CD14-positive monocyte (primary cell): ENCODE measurements around the gene ARMC7. TPM values are rescaled to one million over a fixed set of nuclear protein-coding genes. Genes with fewer than 3 reads are reported as not detected.

ENCODE experiments used
- DNase-seq, 3 donors: peaks; one replicate each; pipeline ENCODE4 v3.0.0-alpha.2; 2011 to 2022
- H2AFZ ChIP-seq: 2 replicates; pipeline ENCODE4 v1.6.0; 2012; ENCODE audit warnings: mild to moderate bottlenecking, low read depth, low read length, inconsistent platforms; ENCODE audit not compliant: insufficient read depth, poor library complexity, severe bottlenecking
- H3K27ac ChIP-seq, 2 donors: 1 replicate in 1 of 2; 2 replicates in 1 of 2; pipeline ENCODE4 v1.5.1; 2012 to 2013; ENCODE audit warnings: low read length in 2 of 2, control low read depth in 1 of 2, inconsistent platforms in 1 of 2, low read depth in 1 of 2, mild to moderate bottlenecking in 1 of 2
- H3K27me3 ChIP-seq, 2 donors: one replicate each; pipeline versions ENCODE4 v1.6.0 to v1.6.1; 2011 to 2013; ENCODE audit warnings: low read length in 2 of 2; ENCODE audit not compliant: control insufficient read depth in 2 of 2, insufficient read depth in 2 of 2
- H3K36me3 ChIP-seq, 2 donors: replicated peaks in 1 of 2; 1 replicate in 1 of 2; 2 replicates in 1 of 2; pipeline versions ENCODE4 v1.5.1 to v1.6.1; 2012 to 2013; ENCODE audit warnings: low read length in 2 of 2, control low read depth in 1 of 2, inconsistent platforms in 1 of 2, mild to moderate bottlenecking in 1 of 2; ENCODE audit not compliant: insufficient read depth in 2 of 2, control insufficient read depth in 1 of 2
- H3K4me1 ChIP-seq, 2 donors: 1 replicate in 1 of 2; 2 replicates in 1 of 2; pipeline versions ENCODE4 v1.5.1 to v1.6.1; 2012 to 2013; ENCODE audit warnings: low read length in 2 of 2, control low read depth in 1 of 2, inconsistent platforms in 1 of 2, mild to moderate bottlenecking in 1 of 2, moderate library complexity in 1 of 2; ENCODE audit not compliant: insufficient read depth in 2 of 2, control insufficient read depth in 1 of 2
- H3K4me2 ChIP-seq: replicated peaks from 2 replicates; pipeline ENCODE3; 2012; ENCODE audit warnings: low read length, moderate library complexity, mild to moderate bottlenecking; ENCODE audit not compliant: poor library complexity, severe bottlenecking; ENCODE audit errors: extremely low read depth
- H3K4me3 ChIP-seq, 3 experiments: fragments of 200-600 bp in 1 of 3; sonication (generic) in 1 of 3; replicated peaks in 1 of 3; 1 replicate in 2 of 3; 2 replicates in 1 of 3; pipeline ENCODE4 v1.5.1; 2011 to 2013; ENCODE audit warnings: low read length in 3 of 3, mild to moderate bottlenecking in 3 of 3, control low read depth in 2 of 3, low read depth in 2 of 3, inconsistent platforms in 1 of 3, moderate library complexity in 1 of 3
- H3K79me2 ChIP-seq: 2 replicates; pipeline ENCODE4 v1.6.0; 2012; ENCODE audit warnings: mild to moderate bottlenecking, control low read depth, inconsistent platforms, low read length, moderate library complexity; ENCODE audit not compliant: insufficient read depth
- H3K9ac ChIP-seq: 2 replicates; pipeline ENCODE4 v1.6.0; 2017; ENCODE audit warnings: low read length, mild to moderate bottlenecking; ENCODE audit not compliant: insufficient read depth, poor library complexity, severe bottlenecking
- H3K9me3 ChIP-seq, 2 donors: replicated peaks in 1 of 2; 1 replicate in 1 of 2; 2 replicates in 1 of 2; pipeline versions ENCODE4 v1.5.1 to v1.6.1; 2012 to 2013; ENCODE audit warnings: low read length in 2 of 2, control low read depth in 1 of 2; ENCODE audit not compliant: control insufficient read depth in 1 of 2, insufficient read depth in 1 of 2
- H4K20me1 ChIP-seq: 2 replicates; pipeline ENCODE4 v1.6.0; 2012; ENCODE audit warnings: mild to moderate bottlenecking, low read length, control low read depth, moderate library complexity; ENCODE audit not compliant: insufficient read depth
- H3K27ac Mint-ChIP-seq, 7 donors: one replicate each; pipeline ENCODE4 v1.8.0; 2020; ENCODE audit warnings: mild to moderate bottlenecking in 7 of 7, mixed read lengths in 7 of 7, moderate library complexity in 6 of 7, inconsistent platforms in 2 of 7
- H3K27me3 Mint-ChIP-seq, 3 donors: one replicate each; pipeline ENCODE4 v1.8.0; 2021 to 2022; ENCODE audit warnings: low read depth in 3 of 3, mild to moderate bottlenecking in 3 of 3, mixed read lengths in 3 of 3, moderate library complexity in 3 of 3, inconsistent platforms in 1 of 3
- H3K36me3 Mint-ChIP-seq, 2 donors: one replicate each; pipeline ENCODE4 v1.8.0; 2020; ENCODE audit warnings: mixed read lengths in 2 of 2, inconsistent platforms in 1 of 2, mild to moderate bottlenecking in 1 of 2
- H3K4me1 Mint-ChIP-seq: one replicate; pipeline ENCODE4 v1.8.0; 2020; ENCODE audit warnings: mild to moderate bottlenecking, mixed read lengths
- H3K4me3 Mint-ChIP-seq, 2 donors: one replicate each; pipeline ENCODE4 v1.8.0; 2020; ENCODE audit warnings: mild to moderate bottlenecking in 2 of 2, mixed read lengths in 2 of 2, moderate library complexity in 1 of 2
- H3K9me3 Mint-ChIP-seq, 7 donors: one replicate each; pipeline ENCODE4 v1.8.0; 2020 to 2022; ENCODE audit warnings: mixed read lengths in 7 of 7, mild to moderate bottlenecking in 6 of 7, moderate library complexity in 6 of 7, inconsistent platforms in 2 of 7
- WGBS: methylation state at CpG from one replicate; pipeline ENCODE4 v1.1.5; 2013; ENCODE audit warnings: missing lambda C conversion rate; ENCODE audit not compliant: insufficient coverage; 5-methylcytosine and 5-hydroxymethylcytosine counted together
- intact Hi-C, 2 donors: fragments of 100-400 bp; cut with micrococcal nuclease; formaldehyde crosslinking; loops; one replicate each; pipeline versions ENCODE4 v1.15.0 to v1.15.1; 2023
- polyA plus RNA-seq, 3 donors: library from polyadenylated mRNA; depleted of rRNA in 1 of 3; unstranded in 2 of 3; stranded (reverse) in 1 of 3; fragments of 300-500 nt in 2 of 3; fragments of >200 nt in 1 of 3; fragmentation: Illumina TruSeq in 2 of 3; gene quantifications; 1 replicate in 2 of 3; 2 replicates in 1 of 3; pipeline ENCODE4 v1.2.3, GENCODE V29; 2012 to 2021
- TF ChIP-seq, protein P1 (sequence below): fragments of 200-600 bp; IDR thresholded peaks from one replicate; pipeline ENCODE4 v1.8.0; 2022; ENCODE audit warnings: antibody characterized with exemption, mild to moderate bottlenecking

Gene ARMC7
- polyA plus RNA-seq, 3 donors = 1.3 to 11.8 (median 2.1) TPM

GRCh38 chr17:75102385-75102821 lies 7.4 kb upstream of the ARMC7 start:
- Histone ChIP-seq H4K20me1 (peaks cover 4% of the 10 kb centered on the region), H3K4me2 (no peak overlapping the region), H3K9ac (no peak overlapping the region), H2AFZ (no peak overlapping the region), H3K4me1 (peaks cover 13% of the 10 kb centered on the region in 2 donors), H3K27me3 (no peaks in the 10 kb centered on the region), H3K79me2 (no peaks in the 10 kb centered on the region), H3K36me3 (peaks cover 43 to 67% of the 10 kb centered on the region in 2 donors), H3K27ac (no peak overlapping the region), H3K4me3 (no peak overlapping the region), H3K9me3 (no peaks in the 10 kb centered on the region)
- Mint-ChIP-seq H3K4me1 (peaks cover 22% of the 10 kb centered on the region), H3K27ac (peak overlapping the region; percentile 63 to 90 (median 80)), H3K27me3 (peaks cover 0 to 4% (median 3%) of the 10 kb centered on the region in 3 donors), H3K36me3 (peaks cover 67 to 93% of the 10 kb centered on the region in 2 donors), H3K9me3 (no peaks in the 10 kb centered on the region), H3K4me3 (peak overlapping the region; percentile 21 to 39)
- intact Hi-C loops = no loop called here
- TF ChIP-seq, protein P1, sequence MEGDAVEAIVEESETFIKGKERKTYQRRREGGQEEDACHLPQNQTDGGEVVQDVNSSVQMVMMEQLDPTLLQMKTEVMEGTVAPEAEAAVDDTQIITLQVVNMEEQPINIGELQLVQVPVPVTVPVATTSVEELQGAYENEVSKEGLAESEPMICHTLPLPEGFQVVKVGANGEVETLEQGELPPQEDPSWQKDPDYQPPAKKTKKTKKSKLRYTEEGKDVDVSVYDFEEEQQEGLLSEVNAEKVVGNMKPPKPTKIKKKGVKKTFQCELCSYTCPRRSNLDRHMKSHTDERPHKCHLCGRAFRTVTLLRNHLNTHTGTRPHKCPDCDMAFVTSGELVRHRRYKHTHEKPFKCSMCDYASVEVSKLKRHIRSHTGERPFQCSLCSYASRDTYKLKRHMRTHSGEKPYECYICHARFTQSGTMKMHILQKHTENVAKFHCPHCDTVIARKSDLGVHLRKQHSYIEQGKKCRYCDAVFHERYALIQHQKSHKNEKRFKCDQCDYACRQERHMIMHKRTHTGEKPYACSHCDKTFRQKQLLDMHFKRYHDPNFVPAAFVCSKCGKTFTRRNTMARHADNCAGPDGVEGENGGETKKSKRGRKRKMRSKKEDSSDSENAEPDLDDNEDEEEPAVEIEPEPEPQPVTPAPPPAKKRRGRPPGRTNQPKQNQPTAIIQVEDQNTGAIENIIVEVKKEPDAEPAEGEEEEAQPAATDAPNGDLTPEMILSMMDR = no peak
- DNase-seq = peak; percentile 74 to 88 (median 76)
- WGBS = 11% methylated on average over 10 of the region's 12 CpGs

GRCh38 chr17:75103601-75104554 lies 5.9 kb upstream of the ARMC7 start:
- peaks cover 32 to 52% of the 10 kb centered on the region in 2 donors for H3K36me3 ChIP-seq
- H3K9me3 ChIP-seq = no peaks in the 10 kb centered on the region
- H3K9ac ChIP-seq = no peak overlapping the region
- H3K4me3 ChIP-seq = no peak overlapping the region
- H3K4me2 ChIP-seq = no peak overlapping the region
- H3K27me3 ChIP-seq = no peaks in the 10 kb centered on the region
- H2AFZ ChIP-seq = no peak overlapping the region
- H3K4me1 Mint-ChIP-seq = peaks cover 26% of the 10 kb centered on the region
- H3K27me3 Mint-ChIP-seq = peaks cover 0 to 9% (median 7%) of the 10 kb centered on the region in 3 donors
- H3K9me3 Mint-ChIP-seq = no peaks in the 10 kb centered on the region
- no peak for DNase-seq
- H3K79me2 ChIP-seq = no peaks in the 10 kb centered on the region
- peaks cover 4% of the 10 kb centered on the region for H4K20me1 ChIP-seq
- intact Hi-C loops = no loop called here
- 98% methylated on average over 9 of the region's 14 CpGs for WGBS
- peaks cover 17 to 18% of the 10 kb centered on the region in 2 donors for H3K4me1 ChIP-seq
- H3K27ac Mint-ChIP-seq = peak overlapping the region in 1 of 7 donors; percentile 23
- H3K4me3 Mint-ChIP-seq = no peak overlapping the region
- no peak overlapping the region for H3K27ac ChIP-seq
- TF ChIP-seq, protein P1 = no peak
- peaks cover 54 to 79% of the 10 kb centered on the region in 2 donors for H3K36me3 Mint-ChIP-seq
